ENCODE data around the gene TTC28.

DNA sequence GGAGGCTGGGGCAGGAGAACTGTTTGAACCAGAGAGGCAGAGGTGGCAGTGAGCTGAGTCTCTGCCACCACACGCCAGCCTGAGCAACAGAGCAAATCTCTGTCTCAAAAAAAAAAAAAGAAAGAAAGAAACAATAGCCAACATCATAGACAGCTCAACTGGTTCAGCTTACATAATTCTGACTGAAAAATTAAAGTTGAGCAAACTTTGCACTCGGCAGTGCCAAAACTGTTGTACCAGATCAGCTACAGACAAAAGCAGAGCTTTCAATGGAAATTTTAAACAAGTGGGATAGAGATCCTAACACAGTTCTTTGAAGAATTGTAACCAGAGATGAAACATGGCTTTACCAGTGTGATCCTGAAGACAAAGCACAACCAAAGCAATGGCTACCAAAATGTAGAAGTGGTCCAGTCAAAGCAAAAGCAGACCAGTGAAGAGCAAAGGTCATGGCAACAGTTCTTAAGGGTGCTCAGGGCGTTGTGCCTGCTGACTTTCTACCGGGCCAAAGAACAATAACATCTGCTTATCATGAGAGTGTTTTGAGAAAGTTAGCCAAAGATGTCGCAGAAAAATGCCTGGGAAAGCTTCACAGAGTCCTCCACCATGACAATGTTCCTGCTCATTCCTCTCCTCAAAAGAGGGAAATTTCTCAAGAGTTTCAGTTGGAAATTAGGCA lies 59.3 kb downstream of the TTC28 start:
- TF ChIP-seq ZNF274 (IDR thresholded peaks at IDR 0.05; ENCODE audit: low read depth, low read length) (no peak), SUZ12 (IDR thresholded peaks at IDR 0.05; ENCODE audit: extremely low read depth, insufficient read depth, insufficient read length) (no peak)
